Measurements from ENCODE around the gene ZNF283.

DNA sequence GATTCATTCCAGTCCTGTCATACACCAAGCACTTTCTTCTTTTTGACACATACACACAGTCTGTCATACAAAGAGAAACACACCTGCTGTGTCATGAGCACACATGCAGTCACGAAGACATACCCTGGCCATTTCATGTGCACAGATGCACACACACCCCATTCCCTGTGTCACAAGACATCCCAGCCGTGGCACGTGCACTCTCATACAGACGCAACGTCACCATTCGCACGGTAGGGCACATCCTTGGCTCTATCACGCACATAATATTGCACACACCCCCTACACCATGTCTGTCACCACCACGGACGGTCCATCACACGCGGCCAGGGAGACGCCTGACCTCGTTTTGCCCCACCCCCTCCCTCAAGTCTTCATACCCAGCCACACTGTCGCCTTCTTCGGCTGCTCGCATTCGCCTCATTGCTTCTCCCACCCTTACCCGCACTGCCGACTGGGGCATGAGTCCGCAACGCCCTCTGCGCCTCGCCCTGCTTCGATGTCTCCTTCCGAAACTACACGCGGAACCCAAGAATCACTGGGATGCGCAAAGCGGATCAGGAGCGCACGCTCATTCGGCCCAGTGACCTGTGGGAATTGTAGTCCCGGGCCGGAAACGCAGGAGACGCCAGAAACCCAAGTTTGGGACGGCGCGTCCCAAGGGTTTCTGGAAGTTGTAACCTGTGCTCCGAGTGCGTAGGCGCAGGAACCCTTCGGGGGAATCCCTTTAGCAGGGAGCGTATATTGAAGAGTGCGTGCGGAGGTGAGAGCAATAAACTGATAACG is 6.8 kb upstream of the ZNF283 start:
- TF ChIP-seq, protein P1, sequence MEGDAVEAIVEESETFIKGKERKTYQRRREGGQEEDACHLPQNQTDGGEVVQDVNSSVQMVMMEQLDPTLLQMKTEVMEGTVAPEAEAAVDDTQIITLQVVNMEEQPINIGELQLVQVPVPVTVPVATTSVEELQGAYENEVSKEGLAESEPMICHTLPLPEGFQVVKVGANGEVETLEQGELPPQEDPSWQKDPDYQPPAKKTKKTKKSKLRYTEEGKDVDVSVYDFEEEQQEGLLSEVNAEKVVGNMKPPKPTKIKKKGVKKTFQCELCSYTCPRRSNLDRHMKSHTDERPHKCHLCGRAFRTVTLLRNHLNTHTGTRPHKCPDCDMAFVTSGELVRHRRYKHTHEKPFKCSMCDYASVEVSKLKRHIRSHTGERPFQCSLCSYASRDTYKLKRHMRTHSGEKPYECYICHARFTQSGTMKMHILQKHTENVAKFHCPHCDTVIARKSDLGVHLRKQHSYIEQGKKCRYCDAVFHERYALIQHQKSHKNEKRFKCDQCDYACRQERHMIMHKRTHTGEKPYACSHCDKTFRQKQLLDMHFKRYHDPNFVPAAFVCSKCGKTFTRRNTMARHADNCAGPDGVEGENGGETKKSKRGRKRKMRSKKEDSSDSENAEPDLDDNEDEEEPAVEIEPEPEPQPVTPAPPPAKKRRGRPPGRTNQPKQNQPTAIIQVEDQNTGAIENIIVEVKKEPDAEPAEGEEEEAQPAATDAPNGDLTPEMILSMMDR (IDR thresholded peaks at IDR 0.05): no peak
- no peak for TF ChIP-seq EZH2phosphoT487 (IDR thresholded peaks at IDR 0.05)
- TF ChIP-seq EZH2 (IDR thresholded peaks at IDR 0.05): no peak

All from neural progenitor cell (in vitro differentiated cells).